HCT116 (cell line): ENCODE measurements around the gene NFIA. TPM values are rescaled to one million over a fixed set of nuclear protein-coding genes. Genes with fewer than 3 reads are reported as not detected.

Experiments used
- ATAC-seq: fragments of 200-7000 bp; cut with Tn5 transposase; 2 replicates; pipeline ENCODE4 v1.9.1; 2020; ENCODE audit warnings: mild to moderate bottlenecking, moderate library complexity
- BruUV-seq: library from RNA; stranded (reverse); fragments of 400-500 nt; replicated peaks from 2 replicates; lab custom pipeline; 2021; lab: Mats Ljungman, UMichigan
- CTCF ChIA-PET: fragments of 300-600 bp; sonication (Branson Sonifier 250); formaldehyde crosslinking; loops from one replicate; lab custom pipeline; 2021; ENCODE audit warnings: antibody characterized with exemption; lab: Charles Lee
- POLR2A ChIA-PET: fragments of 300-600, 350-600 bp; sonication (Branson Sonifier 250); formaldehyde crosslinking; loops from one replicate; lab custom pipeline; 2021; ENCODE audit warnings: antibody characterized with exemption; lab: Charles Lee
- RAD21 ChIA-PET, 2 experiments: fragments of 300-600 bp; sonication (Branson Sonifier 250); formaldehyde crosslinking; loops; one replicate each; lab custom pipeline; 2023; ENCODE audit warnings: low total read pairs in 2 of 2; ENCODE audit not compliant: uncharacterized antibody in 2 of 2, unreplicated experiment in 2 of 2, low non-redundant PET in 1 of 2; lab: Charles Lee
- DNase-seq: peaks from one replicate; pipeline ENCODE4 v3.0.0-alpha.2; 2010; ENCODE audit warnings: low read depth, low spot score
- H2AFZ ChIP-seq: fragments of 200-600 bp; shearing (Covaris generic), sonication (generic); 2 replicates; pipeline ENCODE4 v1.6.1; 2017; ENCODE audit warnings: low read depth, mixed run types, mixed read lengths, antibody characterized with exemption, low read length; ENCODE audit not compliant: poor library complexity, severe bottlenecking
- H3K27ac ChIP-seq: 2 replicates; pipeline ENCODE4 v1.5.1; 2012; ENCODE audit warnings: low read depth, low read length
- H3K27me3 ChIP-seq: fragments of 200-600 bp; sonication (generic); 2 replicates; pipeline ENCODE4 v1.6.1; 2016; ENCODE audit warnings: mixed run types, low read length, mixed read lengths; ENCODE audit not compliant: insufficient read depth
- H3K36me3 ChIP-seq, 2 experiments: fragments of 200-500 bp in 1 of 2; fragments of 200-600 bp in 1 of 2; sonication (Bioruptor generic) in 1 of 2; sonication (generic) in 1 of 2; 2 replicates each; pipeline versions ENCODE4 v1.5.1 to v1.6.1; 2014 to 2016; ENCODE audit warnings: low read length in 2 of 2, inconsistent platforms in 1 of 2, mixed read lengths in 1 of 2, mixed run types in 1 of 2; ENCODE audit not compliant: insufficient read depth in 2 of 2, control insufficient read depth in 1 of 2
- H3K4me1 ChIP-seq, 2 experiments: fragments of 200-600 bp in 1 of 2; sonication (generic) in 1 of 2; 2 replicates each; pipeline versions ENCODE4 v1.5.1 to v1.6.1; 2012 to 2017; ENCODE audit warnings: low read length in 2 of 2, inconsistent platforms in 1 of 2, mild to moderate bottlenecking in 1 of 2, mixed read lengths in 1 of 2, mixed run types in 1 of 2, moderate library complexity in 1 of 2; ENCODE audit not compliant: insufficient read depth in 2 of 2, control insufficient read depth in 1 of 2
- H3K4me2 ChIP-seq: fragments of 200-600 bp; sonication (generic); 2 replicates; pipeline ENCODE4 v1.6.1; 2017; ENCODE audit warnings: mixed run types, low read length, mixed read lengths
- H3K4me3 ChIP-seq, 2 experiments: fragments of 200-600 bp in 1 of 2; sonication (generic) in 1 of 2; replicated peaks in 1 of 2; 2 replicates each; pipeline ENCODE4 v1.5.1; 2011 to 2016; ENCODE audit warnings: low read length in 2 of 2, control low read depth in 1 of 2, low read depth in 1 of 2, mild to moderate bottlenecking in 1 of 2, mixed read lengths in 1 of 2, mixed run types in 1 of 2
- H3K79me2 ChIP-seq: fragments of 200-600 bp; sonication (generic); 2 replicates; pipeline ENCODE4 v1.6.1; 2017; ENCODE audit warnings: mild to moderate bottlenecking, mixed run types, low read length, moderate library complexity, mixed read lengths; ENCODE audit not compliant: insufficient read depth
- H3K9ac ChIP-seq: fragments of 200-600 bp; sonication (generic); 2 replicates; pipeline ENCODE4 v1.6.1; 2016; ENCODE audit warnings: low read length, mixed read lengths
- H3K9me2 ChIP-seq: fragments of 200-600 bp; sonication (generic), shearing (Covaris generic); 2 replicates; pipeline ENCODE4 v1.6.1; 2017; ENCODE audit warnings: mixed run types, mild to moderate bottlenecking, moderate library complexity; ENCODE audit not compliant: insufficient read depth
- H3K9me3 ChIP-seq, 2 experiments: fragments of 200-500 bp in 1 of 2; fragments of 200-600 bp in 1 of 2; sonication (Bioruptor generic) in 1 of 2; sonication (generic) in 1 of 2; 2 replicates each; pipeline ENCODE4 v1.6.1; 2014 to 2017; ENCODE audit warnings: low read length in 2 of 2, mixed read lengths in 2 of 2, inconsistent platforms in 1 of 2, low read depth in 1 of 2, mild to moderate bottlenecking in 1 of 2, mixed run types in 1 of 2, moderate library complexity in 1 of 2; ENCODE audit not compliant: control insufficient read depth in 1 of 2, insufficient read depth in 1 of 2
- H4K20me1 ChIP-seq: fragments of 200-600 bp; sonication (generic), shearing (Covaris generic); 2 replicates; pipeline ENCODE4 v1.6.1; 2017; ENCODE audit warnings: mixed run types, mild to moderate bottlenecking, moderate library complexity; ENCODE audit not compliant: insufficient read depth
- ELF1 ChIP-seq: IDR thresholded peaks from 2 replicates; pipeline ENCODE4 v1.6.1; 2012; ENCODE audit warnings: low read depth, borderline replicate concordance
- EZH2 ChIP-seq: fragments of 200-600 bp; sonication (generic); IDR thresholded peaks from 2 replicates; pipeline ENCODE4 v1.6.1; 2017; ENCODE audit warnings: antibody characterized with exemption, mixed run types
- EZH2phosphoT487 ChIP-seq: fragments of 200-600 bp; IDR thresholded peaks from 2 replicates; pipeline ENCODE4 v1.6.1; 2018; ENCODE audit warnings: antibody characterized with exemption, borderline replicate concordance
- POLR2A ChIP-seq: IDR thresholded peaks from 2 replicates; pipeline ENCODE4 v1.7.0; 2011; ENCODE audit warnings: borderline replicate concordance; ENCODE audit not compliant: insufficient read depth, insufficient read length; ENCODE audit errors: extremely low read depth
- RAD21 ChIP-seq: IDR thresholded peaks from 2 replicates; pipeline ENCODE4 v1.6.1; 2012; ENCODE audit warnings: low read depth, mild to moderate bottlenecking
- SRF ChIP-seq: IDR thresholded peaks from 2 replicates; pipeline ENCODE4 v1.6.1; 2012; ENCODE audit warnings: low read depth
- YY1 ChIP-seq: IDR thresholded peaks from 2 replicates; pipeline ENCODE4 v1.6.1; 2011; ENCODE audit warnings: low read length, low read depth, moderate library complexity, mild to moderate bottlenecking; ENCODE audit not compliant: insufficient replicate concordance; ENCODE audit errors: extremely low read depth
- ZFX ChIP-seq: fragments of 450-650 bp; IDR thresholded peaks from 2 replicates; pipeline ENCODE4 v1.6.1; 2017
- intact Hi-C: fragments of 100-400 bp; cut with micrococcal nuclease; formaldehyde crosslinking; loops from 2 replicates; pipeline ENCODE4 v1.10.0; 2022
- total RNA-seq: library from RNA; stranded (reverse); gene quantifications from one replicate; pipeline ENCODE4 v1.2.1, GENCODE V29; 2021; ENCODE audit not compliant: unreplicated experiment
- TF ChIP-seq, protein P1 (sequence below): IDR thresholded peaks from 2 replicates; pipeline ENCODE4 v1.6.1; 2012; ENCODE audit warnings: low read depth
- TF ChIP-seq, protein P2 (sequence below): IDR thresholded peaks from 2 replicates; pipeline ENCODE4 v1.6.1; 2012
- TF ChIP-seq, protein P3 (sequence below): IDR thresholded peaks from 2 replicates; pipeline ENCODE4 v1.6.1; 2012

NFIA gene
- total RNA-seq, 1 experiment from 2014 or later: 17.2 TPM

DNA sequence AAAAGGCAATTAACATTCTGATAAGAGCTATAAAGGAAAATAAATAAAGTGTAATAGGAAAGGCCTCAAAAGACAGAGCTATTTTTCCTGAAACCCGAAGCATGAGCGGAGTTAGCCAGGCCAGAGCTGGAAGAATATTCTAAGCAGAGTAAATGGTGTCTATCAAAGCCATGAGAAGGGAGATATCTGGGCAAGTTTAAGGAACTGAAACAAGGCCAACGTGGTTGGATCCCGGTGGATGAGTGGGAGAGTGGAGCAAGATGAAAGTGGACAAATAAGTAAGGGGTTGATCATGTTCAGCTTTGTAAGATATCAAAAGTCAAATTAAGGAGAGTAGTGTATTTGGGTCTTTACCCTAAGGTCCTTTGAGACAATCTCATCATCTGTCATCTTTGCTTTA is 408.6 kb downstream of the NFIA start:
- ATAC-seq (no peak), DNase-seq (no peak)
- intact Hi-C loops: no loop called here
- no peak overlapping the region for H3K4me2 ChIP-seq
- no peaks in the 10 kb centered on the region for H3K9me2 ChIP-seq
- H3K27me3 ChIP-seq: no peaks in the 10 kb centered on the region
- H4K20me1 ChIP-seq: no peaks in the 10 kb centered on the region
- BruUV-seq: no TSS peak
- H2AFZ ChIP-seq: no peak overlapping the region
- TF ChIP-seq YY1 (no peak), EZH2phosphoT487 (no peak), EZH2 (no peak), ELF1 (no peak), POLR2A (no peak)
- TF ChIP-seq, protein P1, sequence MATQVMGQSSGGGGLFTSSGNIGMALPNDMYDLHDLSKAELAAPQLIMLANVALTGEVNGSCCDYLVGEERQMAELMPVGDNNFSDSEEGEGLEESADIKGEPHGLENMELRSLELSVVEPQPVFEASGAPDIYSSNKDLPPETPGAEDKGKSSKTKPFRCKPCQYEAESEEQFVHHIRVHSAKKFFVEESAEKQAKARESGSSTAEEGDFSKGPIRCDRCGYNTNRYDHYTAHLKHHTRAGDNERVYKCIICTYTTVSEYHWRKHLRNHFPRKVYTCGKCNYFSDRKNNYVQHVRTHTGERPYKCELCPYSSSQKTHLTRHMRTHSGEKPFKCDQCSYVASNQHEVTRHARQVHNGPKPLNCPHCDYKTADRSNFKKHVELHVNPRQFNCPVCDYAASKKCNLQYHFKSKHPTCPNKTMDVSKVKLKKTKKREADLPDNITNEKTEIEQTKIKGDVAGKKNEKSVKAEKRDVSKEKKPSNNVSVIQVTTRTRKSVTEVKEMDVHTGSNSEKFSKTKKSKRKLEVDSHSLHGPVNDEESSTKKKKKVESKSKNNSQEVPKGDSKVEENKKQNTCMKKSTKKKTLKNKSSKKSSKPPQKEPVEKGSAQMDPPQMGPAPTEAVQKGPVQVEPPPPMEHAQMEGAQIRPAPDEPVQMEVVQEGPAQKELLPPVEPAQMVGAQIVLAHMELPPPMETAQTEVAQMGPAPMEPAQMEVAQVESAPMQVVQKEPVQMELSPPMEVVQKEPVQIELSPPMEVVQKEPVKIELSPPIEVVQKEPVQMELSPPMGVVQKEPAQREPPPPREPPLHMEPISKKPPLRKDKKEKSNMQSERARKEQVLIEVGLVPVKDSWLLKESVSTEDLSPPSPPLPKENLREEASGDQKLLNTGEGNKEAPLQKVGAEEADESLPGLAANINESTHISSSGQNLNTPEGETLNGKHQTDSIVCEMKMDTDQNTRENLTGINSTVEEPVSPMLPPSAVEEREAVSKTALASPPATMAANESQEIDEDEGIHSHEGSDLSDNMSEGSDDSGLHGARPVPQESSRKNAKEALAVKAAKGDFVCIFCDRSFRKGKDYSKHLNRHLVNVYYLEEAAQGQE: no peak
- TF ChIP-seq, all 23 proteins: peak for 0
- RAD21 ChIA-PET: no interaction called here
- no peak overlapping the region for H3K9ac ChIP-seq
- H3K79me2 ChIP-seq: no peaks in the 10 kb centered on the region
- no peak overlapping the region for H3K27ac ChIP-seq
- no peaks in the 10 kb centered on the region for H3K36me3 ChIP-seq
- POLR2A ChIA-PET: no interaction called here
- H3K4me1 ChIP-seq: no peaks in the 10 kb centered on the region
- no peak overlapping the region for H3K4me3 ChIP-seq
- CTCF ChIA-PET: no interaction called here
- no peaks in the 10 kb centered on the region for H3K9me3 ChIP-seq

DNA sequence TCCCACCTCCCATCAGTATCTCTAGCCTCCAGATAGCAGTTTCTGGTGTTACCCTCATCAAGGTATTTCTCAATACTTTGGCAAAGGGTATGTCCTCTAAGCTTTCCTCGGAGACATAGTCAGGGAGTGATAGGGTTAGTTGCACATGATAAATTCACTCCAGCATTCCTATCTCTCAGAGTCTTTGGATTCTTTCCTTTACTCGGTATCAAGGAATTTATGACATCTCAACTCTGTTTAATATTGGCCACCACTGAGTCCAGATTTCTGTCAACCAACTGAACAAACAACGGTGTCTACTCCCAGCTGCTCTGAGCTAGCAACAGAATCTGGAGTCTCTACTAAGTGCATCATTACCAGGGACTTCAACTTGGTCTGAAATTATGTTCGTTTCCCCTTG is 409.1 kb downstream of the NFIA start:
- no peaks in the 10 kb centered on the region for H3K9me2 ChIP-seq
- ChIA-PET POLR2A (no interaction called here), CTCF (no interaction called here), RAD21 (no interaction called here)
- no peaks in the 10 kb centered on the region for H3K36me3 ChIP-seq
- H3K9me3 ChIP-seq: no peaks in the 10 kb centered on the region
- no peak overlapping the region for H3K4me2 ChIP-seq
- no peak overlapping the region for H2AFZ ChIP-seq
- BruUV-seq: no TSS peak
- DNase-seq (no peak), ATAC-seq (no peak)
- H3K27me3 ChIP-seq: no peaks in the 10 kb centered on the region
- intact Hi-C loops: no loop called here
- H3K9ac ChIP-seq: no peak overlapping the region
- no peak overlapping the region for H3K4me3 ChIP-seq
- no peaks in the 10 kb centered on the region for H3K4me1 ChIP-seq
- no peaks in the 10 kb centered on the region for H3K79me2 ChIP-seq
- no peaks in the 10 kb centered on the region for H4K20me1 ChIP-seq
- H3K27ac ChIP-seq: no peak overlapping the region
- no peak for TF ChIP-seq ZFX
- no peak for TF ChIP-seq RAD21
- no peak for TF ChIP-seq EZH2phosphoT487
- TF ChIP-seq, protein P2, sequence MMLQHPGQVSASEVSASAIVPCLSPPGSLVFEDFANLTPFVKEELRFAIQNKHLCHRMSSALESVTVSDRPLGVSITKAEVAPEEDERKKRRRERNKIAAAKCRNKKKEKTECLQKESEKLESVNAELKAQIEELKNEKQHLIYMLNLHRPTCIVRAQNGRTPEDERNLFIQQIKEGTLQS: no peak
- TF ChIP-seq, protein P1: no peak
- TF ChIP-seq, protein P3, sequence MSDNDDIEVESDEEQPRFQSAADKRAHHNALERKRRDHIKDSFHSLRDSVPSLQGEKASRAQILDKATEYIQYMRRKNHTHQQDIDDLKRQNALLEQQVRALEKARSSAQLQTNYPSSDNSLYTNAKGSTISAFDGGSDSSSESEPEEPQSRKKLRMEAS: no peak
- no peak for TF ChIP-seq SRF
